Ovary (tissue), 3 donors: ENCODE measurements around the gene PZP.

Experiments
- CTCF ChIP-seq, 3 donors: fragments of 450-650 bp in 2 of 3; fragments of 200-600 bp in 1 of 3; IDR thresholded peaks; one replicate each; pipeline versions ENCODE4 v1.5.1 to v1.8.0; 2016 to 2022; ENCODE audit warnings: antibody characterized with exemption in 3 of 3, mild to moderate bottlenecking in 1 of 3
- POLR2A ChIP-seq: fragments of 450-650 bp; IDR thresholded peaks from one replicate; pipeline ENCODE4 v1.6.1; 2017; ENCODE audit warnings: antibody characterized with exemption, mild to moderate bottlenecking, moderate library complexity
- donor health status: DM: no; HTN: no; CAD: no.

GRCh38 chr12:9221483-9221882, 13.3 kb upstream of the PZP start:
- no peak for TF ChIP-seq CTCF (IDR thresholded peaks at IDR 0.05)
- no peak for TF ChIP-seq POLR2A
